HG02852 (cell line): Measurements from ENCODE around the gene MAPK8IP1.

Source experiments
- ATAC-seq: cut with Tn5 transposase; IDR thresholded peaks from one replicate; pipeline ENCODE4 v1.9.1; 2021; ENCODE audit warnings: mild to moderate bottlenecking, moderate library complexity; ENCODE audit not compliant: unreplicated experiment

Gene MAPK8IP1

DNA sequence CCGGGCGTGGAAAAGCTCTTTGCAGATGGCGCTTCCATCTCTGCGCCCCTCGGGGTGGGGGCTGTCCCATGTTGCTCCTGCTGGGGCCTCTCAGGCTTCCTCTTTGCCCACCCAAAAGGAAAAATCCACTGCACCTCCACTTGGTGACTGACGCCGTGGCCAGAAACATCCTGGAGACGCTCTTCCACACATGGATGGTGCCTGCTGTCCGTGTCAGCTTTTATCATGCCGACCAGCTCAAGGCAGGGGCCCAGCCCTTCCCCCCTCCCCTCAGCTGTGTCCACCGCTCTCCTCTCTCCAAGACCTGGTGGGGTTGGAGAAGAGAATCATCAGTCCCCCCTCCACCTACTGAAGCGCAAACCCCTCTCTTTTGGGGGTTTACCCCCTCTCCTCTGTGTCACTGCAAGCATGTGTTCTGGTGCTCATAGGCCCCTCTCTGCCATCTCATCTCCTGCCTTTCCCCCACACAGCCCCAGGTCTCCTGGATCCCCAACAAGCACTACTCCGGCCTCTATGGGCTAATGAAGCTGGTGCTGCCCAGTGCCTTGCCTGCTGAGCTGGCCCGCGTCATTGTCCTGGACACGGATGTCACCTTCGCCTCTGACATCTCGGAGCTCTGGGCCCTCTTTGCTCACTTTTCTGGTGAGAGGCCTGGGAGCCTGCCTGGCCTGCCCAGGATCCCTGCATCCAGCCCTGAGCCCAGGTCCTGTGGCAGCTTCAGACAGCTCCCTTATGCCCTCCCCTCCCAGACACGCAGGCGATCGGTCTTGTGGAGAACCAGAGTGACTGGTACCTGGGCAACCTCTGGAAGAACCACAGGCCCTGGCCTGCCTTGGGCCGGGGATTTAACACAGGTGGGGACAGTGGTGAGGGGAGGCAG is 38.8 kb downstream of the MAPK8IP1 start:
- no peak for ATAC-seq

DNA sequence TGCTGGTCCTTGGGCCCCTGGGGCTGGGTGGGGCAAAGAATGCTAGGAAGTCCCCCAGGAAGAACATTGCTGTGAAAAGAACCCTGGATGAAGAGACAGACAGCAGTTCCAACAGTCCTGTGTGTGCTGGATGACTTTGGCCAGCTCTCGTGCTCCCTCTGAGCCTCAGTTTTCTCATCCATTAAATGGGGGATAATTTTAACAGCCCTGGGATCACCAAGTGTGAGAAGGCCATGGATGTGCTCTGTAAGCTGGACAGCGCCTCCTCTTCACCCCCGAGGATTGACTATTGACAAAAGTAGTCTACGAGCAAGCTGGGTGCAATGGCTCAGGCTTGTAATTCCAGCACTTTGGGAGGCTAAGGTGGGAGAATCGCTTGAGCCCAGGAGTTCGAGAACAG is 39.5 kb downstream of the MAPK8IP1 start:
- ATAC-seq = no peak

DNA sequence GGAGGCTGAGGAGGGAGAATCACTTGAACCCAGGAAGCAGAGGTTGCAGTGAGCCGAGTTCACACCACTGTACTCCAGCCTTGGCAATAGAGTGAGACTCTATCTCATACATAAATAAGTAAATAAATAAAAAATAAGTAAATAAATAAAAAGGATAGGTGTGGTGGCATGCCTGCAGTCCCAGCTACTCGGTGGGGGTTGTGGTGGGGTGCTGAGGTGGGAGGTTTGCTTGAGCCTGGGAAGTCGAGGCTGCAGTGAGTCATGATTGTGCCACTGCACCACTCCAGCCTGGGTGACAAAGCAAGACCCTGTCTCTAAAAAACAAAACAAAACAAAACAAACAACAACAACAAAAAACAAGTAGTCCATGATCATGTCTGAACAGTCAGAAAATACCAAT is 40.1 kb downstream of the MAPK8IP1 start:
- ATAC-seq = no peak

DNA sequence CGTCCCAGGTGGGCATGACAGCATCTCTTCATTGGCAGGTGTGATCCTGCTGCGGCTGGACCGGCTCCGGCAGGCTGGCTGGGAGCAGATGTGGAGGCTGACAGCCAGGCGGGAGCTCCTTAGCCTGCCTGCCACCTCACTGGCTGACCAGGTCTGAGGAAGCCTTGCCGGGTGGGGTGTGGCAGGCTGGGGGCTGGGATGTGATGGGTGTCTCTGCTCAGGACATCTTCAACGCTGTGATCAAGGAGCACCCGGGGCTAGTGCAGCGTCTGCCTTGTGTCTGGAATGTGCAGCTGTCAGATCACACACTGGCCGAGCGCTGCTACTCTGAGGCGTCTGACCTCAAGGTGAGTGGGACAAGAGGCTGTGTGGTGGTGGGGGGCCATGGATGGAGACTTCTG is 40.5 kb downstream of the MAPK8IP1 start:
- no peak for ATAC-seq

DNA sequence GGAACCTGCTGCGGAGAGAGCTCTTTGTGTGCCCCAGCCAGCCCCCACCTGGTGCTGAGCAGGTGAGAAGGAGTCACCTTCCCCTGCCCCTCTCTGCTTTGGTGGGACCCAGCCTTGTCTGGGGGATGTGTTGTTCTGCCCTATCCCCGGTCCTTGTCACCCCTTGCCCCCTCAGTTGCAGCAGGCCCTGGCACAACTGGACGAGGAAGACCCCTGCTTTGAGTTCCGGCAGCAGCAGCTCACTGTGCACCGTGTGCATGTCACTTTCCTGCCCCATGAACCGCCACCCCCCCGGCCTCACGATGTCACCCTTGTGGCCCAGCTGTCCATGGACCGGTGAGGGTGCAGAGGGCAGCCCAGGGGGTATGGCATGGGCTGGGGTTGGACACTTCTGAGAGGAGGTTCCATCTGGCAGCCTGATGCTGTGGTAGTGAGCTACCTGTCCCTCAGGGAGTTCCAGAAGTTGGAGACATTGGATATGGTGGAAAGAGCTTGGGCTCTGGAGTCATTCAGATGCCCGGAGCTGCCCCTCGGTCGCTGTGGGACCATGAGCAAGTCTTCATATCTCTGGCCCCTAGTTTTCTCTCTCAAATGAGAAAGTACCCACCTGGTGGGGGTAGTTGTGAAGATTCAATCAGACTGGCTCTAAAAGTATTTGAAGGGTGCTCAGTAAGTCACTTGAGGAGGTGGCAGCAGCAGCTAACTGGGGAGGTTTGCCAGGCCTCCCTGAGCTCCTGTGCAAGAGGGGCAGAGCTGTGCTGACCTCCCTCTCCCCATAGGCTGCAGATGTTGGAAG is 41.3 kb downstream of the MAPK8IP1 start:
- ATAC-seq = no peak

DNA sequence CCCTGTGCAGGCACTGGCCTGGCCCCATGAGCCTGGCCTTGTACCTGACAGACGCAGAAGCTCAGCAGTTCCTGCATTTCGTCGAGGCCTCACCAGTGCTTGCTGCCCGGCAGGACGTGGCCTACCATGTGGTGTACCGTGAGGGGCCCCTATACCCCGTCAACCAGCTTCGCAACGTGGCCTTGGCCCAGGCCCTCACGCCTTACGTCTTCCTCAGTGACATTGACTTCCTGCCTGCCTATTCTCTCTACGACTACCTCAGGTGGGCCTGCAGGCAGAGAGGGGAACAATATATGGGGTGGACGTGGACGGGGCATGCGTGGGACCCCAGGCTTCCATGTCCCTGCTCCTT is 41.9 kb downstream of the MAPK8IP1 start:
- no peak for ATAC-seq

DNA sequence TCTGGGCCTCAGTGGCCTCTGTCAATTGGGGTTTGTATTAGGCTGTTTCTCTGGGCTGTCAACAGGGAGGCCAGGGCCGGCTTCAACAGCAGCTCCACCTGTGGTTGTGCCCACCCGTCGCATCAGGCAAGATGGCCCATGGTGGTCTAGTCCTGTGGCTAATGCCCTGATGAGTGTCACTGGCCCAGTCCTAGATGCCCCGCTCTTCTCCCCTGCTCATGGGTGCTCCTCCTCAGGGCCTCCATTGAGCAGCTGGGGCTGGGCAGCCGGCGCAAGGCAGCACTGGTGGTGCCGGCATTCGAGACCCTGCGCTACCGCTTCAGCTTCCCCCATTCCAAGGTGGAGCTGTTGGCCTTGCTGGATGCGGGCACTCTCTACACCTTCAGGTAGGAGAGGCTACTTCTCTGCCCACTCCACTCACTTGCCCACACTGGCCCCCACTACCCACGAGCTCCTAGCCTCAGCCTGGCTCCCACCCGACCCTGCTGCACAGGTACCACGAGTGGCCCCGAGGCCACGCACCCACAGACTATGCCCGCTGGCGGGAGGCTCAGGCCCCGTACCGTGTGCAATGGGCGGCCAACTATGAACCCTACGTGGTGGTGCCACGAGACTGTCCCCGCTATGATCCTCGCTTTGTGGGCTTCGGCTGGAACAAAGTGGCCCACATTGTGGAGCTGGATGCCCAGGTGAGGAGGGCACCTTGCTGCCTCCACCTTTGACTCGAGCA is 42.4 kb downstream of the MAPK8IP1 start:
- ATAC-seq = no peak

DNA sequence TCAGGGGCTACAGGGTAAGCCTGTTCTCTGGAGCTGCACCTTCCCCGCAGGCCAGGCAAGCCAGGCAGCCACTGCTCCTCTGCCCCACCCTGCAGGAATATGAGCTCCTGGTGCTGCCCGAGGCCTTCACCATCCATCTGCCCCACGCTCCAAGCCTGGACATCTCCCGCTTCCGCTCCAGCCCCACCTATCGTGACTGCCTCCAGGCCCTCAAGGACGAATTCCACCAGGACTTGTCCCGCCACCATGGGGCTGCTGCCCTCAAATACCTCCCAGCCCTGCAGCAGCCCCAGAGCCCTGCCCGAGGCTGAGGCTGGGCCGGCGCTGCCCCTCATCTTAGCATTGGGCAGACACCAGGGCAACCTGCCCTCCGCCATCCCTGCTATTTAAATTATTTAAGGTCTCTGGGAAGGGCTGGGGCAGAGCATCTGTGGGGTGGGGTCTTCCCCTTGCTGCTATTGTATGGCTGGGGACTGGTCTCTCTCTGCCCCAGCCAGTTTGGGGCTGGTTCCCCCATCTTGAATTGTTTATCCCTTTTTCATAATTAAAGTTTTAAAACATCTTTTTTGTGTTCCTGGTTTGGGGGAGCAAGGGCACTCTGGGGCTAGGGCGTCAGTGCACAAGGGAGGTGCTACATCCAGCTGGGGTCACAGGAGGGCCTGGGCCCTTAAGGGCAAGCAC is 43.2 kb downstream of the MAPK8IP1 start:
- ATAC-seq = no peak

DNA sequence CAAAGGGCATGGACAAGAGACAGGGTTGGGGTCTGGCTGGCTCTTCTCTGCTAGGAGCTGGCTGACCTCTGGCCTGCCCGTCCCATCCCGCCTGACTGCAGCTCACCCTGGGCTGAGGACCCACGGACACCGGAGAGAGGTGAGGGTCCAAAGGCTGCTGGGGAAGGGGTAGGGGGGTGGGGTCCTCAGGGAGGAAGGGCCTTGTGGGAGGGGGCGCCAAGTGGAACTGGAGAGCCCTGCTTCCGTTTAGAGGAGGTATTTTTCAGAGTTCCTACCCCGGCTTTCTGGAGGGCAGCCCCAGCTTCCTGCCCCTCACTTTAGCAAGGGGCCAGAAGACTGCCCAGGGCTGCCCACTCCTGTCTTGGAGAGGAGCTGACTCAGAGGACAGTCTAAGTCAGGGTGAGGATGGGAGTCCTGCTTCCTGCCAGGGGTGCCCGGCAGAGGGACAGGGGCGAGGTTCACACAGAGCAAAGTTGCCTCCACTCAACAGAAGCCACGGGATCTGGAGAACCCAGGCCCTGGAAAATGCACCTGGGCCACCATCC is 44.1 kb downstream of the MAPK8IP1 start:
- peak; percentile 10 for ATAC-seq

DNA sequence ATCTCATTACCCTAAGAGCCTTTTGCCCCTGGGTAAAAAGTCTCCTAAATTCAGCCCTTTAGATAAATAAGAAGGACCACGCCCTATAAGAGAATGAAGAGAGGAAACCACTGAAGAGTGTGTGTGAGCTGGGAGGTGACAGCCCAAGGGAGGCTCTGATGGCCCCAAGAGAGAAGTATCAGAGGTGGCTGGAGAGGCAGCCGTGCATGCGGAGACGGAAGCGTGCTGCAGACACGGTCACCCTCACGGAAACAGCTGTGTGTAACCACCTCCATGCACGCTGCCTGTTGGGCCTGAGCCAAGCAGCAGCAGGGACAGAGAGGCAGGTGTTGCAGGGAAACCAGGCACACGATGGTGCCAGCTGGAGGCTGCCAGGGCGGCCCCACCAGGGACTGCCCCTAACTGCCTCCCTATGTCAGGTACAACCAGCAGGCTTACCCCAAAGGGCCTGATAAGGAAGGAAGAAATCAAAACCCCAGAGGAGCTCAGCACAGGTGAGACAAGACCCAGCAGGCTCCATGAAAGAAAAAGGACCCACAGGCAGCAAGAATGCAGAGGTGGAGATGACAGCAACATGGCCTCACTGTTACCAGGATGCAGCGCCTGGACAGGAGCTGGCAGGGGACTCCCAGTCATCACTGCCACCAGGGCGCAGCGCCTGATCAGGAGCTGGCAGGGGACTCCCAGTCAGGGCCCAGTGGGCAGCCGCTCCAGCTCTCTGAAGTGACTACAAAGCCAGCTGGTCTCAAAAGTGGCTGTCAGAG is 44.8 kb downstream of the MAPK8IP1 start:
- ATAC-seq = peak; percentile 90

DNA sequence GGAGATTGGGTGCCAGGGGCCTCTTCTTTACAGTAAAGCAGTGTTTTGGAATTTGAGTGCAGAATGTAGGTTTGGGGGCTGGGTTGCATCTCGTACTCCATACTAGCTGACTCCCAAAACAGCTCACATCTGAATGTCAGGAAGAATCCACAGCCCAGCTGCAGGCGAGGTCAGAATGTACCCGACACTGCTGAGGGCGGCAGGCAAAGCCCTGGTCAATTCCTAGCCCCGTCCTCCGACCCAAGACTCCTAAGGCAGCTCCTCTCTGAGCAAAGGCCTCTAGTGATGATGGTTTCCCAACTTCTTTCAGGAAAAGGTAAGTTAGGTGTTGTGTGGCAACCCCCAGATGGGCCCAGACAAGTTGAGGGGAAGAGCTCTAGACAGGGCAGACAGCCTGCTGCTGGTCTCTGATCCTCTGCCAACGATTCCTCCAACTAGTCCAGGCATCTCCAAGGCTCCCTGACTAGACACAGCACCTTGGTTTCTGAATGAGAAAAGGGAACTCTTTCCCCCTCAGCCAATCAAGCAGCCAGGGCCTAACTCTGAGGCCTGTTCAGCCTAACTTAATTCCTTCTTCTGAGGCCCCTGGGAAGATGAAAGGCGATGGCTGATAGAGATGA is 45.6 kb downstream of the MAPK8IP1 start:
- no peak for ATAC-seq

DNA sequence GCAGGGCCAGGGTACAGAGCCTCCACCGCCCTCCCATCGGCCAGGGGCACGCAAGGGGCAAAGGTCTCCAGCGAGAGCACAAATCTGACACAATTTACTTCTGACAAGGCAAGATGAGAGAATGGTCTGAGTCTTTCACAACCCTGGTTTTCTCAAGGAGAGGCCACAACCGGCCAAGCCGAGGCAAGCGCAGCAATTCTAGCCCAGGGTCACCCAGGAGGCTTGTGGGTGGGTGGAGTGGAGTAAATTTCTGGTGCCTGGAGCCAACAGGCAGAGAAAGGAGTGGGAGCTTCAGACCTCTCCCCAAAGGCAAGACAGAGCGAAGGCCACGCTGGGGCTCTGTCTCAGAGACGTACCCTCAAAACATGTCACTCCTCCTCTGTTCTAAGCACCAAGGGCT is 46.3 kb downstream of the MAPK8IP1 start:
- ATAC-seq = no peak

DNA sequence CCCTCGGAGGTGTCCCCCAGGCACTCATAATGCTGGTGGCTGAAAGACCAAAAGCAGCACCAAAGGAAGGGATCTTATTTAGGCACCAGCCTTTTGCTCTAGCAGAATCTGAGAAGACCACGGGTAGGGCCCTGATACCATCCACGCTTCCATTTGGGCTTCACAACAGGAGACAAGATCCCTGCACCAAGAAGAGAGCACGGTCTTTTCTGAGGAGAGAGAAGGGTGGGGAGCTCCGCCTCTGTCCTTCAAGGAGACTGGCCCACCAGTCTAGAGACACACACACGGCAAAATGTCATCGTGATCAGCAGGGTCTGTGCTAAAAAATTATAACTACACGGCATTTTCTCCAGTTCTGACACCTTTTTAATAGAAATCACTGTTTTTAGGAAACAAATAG is 46.8 kb downstream of the MAPK8IP1 start:
- no peak for ATAC-seq

DNA sequence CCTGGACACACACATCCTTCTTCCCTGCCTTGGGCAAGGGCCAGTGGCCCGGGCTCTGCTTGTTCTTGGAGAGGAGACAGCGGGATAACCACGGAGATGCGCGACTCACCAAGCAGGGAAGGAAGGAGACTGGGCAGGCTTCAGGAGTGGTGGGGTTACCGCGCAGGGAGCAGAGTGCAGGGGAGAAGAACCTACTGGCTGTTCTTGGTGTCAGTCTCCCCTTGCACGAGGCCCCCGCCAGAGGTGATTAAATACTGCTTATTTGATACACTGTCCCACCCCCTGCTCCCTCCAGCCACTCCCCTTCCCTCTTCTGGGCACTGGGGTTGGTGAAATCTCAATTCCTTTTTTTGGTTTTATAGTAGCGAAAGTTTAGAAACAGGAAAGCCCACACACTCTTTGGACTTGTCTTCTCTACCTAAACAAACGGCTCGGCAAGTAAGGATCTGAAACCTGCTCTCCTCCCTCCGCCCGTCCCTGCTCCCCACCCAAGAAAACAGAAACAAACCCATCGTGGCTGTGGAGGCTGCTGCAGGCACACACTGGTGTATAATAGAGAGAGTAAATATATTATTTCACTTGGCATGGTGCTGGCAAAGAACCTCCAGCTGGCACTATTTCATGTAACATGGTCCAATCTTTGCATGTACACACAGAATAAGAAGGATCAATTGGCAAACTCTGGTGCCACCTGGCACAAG is 47.8 kb downstream of the MAPK8IP1 start:
- no peak for ATAC-seq

DNA sequence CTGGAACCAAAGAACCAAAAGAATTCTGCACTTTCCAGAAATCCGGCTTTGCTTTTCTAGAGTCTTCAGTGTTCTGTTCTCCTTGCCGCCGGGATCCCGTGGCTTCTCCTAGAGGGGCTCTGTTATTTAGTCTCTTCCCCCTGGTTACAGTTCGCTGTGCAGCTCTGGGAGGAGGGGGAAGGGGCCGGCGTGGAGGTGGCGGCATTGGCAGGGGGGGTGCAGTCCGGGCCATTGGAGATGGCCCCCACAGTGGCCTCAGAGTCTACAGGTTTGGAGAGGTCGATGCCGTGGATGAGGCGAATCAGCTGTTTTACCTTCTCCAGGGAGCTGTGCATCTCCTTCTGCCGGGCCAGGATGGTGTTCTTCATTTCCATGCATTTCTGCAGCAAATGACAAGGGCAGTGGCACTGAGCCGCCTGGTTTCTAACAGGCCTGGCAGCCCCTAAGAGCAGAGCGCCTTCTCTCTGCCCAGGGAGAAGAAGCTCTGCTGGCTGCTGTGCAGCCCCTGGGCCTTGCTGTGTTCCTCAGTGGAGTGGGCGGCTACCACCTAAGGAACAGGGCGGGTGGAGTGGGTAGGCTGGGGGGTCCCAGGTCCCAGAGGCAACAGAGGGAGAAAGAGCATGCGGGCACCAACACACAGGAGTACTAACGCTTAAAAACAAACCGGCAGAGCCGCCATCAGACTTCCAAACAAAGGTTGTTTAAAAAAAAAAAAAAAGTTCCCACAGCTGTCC is 48.6 kb downstream of the MAPK8IP1 start:
- ATAC-seq = no peak

DNA sequence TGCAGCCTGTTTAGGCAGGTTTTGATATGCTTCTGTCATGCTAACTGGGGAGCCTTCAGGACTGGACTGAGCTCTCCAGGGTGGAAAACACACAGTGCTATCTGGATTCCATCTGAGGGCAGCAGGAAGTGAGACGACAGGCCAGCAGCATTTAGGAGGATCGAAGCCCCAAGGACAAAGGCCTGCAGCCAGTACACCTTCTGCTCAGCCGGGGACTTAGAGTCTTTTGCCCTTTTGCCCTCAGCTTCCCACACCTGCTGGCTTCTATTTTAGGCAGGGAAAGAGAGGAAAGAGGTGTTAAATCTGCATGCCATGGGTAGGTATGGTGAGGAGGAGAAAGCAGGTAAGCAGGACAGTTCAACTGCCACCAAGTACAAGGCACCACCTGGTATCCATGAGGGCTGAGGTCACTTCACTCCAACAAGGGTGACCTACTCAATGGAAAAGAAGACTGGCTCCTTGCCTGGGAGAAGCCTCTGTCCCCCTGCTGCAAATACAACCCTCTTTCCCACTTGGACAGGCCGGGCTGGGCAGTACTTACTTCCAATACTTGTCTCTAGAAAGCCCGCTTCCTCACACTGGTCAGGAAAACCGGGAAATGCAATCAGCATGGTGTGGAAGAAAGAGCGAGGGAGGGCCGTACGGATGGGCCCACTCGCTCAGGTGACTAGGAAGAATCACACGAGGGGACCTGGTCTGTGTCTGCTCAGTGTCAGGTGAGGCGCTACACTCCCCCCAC is 49.3 kb downstream of the MAPK8IP1 start:
- no peak for ATAC-seq

DNA sequence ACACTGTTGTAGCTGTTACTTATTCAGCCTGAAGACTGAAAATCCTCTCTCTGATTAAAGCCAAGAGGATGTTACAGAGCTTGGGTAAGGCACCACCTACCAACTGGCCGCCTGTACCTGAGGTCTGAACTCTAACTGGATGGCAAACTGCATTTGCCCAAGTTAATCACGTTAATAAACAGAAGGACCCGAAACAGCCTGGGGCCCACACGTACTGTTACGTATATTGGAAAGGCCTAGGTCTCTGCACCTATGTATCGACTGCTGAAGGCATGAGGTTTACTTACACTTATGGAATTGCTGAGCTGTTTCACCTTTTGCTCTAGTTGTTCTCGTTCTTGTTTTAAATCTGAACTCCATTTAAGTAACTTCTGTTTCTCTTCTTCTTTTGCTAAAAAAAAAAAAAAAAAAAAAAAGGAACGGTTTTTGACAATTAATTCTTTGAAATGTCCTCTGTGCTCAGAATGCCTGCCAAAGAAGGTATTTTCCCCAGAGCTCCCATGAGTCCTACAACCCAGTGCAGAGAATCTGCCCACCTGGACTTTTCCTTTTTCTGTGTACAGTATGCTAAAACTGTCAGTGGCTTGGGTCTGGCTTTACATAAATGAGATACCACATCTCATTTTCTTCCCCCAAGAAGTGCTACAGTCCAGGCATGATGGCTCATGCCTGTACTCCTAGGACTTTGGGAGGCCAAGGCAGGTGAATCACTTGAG is 50.1 kb downstream of the MAPK8IP1 start:
- ATAC-seq = no peak
